OCI-LY3 (cell line): Measurements from ENCODE around the gene MICU1.

Experiments
- EZH2phosphoT487 ChIP-seq: fragments of 200-600 bp; shearing (Covaris generic); IDR thresholded peaks from 2 replicates; pipeline ENCODE4 v1.6.1; 2018; ENCODE audit warnings: antibody characterized with exemption, mixed run types, low read depth
- TF ChIP-seq, protein P1 (sequence below): fragments of 200-600, 300-600 bp; sonication (generic); IDR thresholded peaks from 2 replicates; pipeline ENCODE4 v1.5.1; 2014; ENCODE audit warnings: antibody characterized with exemption, low read length, low read depth

DNA sequence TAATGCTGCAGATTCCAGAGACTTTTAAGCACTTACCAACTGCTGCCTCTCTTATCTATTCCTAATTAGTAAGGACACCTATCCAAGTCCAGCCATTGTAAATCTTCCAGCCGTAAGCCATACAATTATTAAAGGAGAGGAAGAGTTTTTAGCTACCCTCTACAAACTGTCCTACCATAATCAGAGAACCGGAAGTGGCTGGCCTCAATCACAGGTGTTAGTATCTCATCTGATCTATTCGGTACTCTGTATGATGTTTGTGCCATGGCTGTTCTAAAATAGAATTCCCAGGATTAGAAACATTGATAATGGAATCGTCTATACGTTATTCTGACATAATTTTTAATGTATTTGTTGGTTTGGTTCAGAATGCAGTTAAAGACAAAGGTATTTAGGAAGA is 102.8 kb downstream of the MICU1 start:
- TF ChIP-seq, protein P1, sequence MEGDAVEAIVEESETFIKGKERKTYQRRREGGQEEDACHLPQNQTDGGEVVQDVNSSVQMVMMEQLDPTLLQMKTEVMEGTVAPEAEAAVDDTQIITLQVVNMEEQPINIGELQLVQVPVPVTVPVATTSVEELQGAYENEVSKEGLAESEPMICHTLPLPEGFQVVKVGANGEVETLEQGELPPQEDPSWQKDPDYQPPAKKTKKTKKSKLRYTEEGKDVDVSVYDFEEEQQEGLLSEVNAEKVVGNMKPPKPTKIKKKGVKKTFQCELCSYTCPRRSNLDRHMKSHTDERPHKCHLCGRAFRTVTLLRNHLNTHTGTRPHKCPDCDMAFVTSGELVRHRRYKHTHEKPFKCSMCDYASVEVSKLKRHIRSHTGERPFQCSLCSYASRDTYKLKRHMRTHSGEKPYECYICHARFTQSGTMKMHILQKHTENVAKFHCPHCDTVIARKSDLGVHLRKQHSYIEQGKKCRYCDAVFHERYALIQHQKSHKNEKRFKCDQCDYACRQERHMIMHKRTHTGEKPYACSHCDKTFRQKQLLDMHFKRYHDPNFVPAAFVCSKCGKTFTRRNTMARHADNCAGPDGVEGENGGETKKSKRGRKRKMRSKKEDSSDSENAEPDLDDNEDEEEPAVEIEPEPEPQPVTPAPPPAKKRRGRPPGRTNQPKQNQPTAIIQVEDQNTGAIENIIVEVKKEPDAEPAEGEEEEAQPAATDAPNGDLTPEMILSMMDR, result no peak
- TF ChIP-seq EZH2phosphoT487, result no peak
